Large intestine (tissue), 3 donors: ENCODE measurements around the gene SLC41A3. TPM values are rescaled to one million over a fixed set of nuclear protein-coding genes. Genes with fewer than 3 reads are reported as not detected.
"Not testable (repeated sequence)": the region's sequence is repeated elsewhere in the genome, so short reads cannot be mapped to it uniquely, and the experiment has no call there.

ENCODE experiments used
- DNase-seq, 2 donors: peaks; one replicate each; pipeline versions ENCODE4 v3.0.0 to v3.0.0-alpha.2; 2013
- H3K27ac ChIP-seq: one replicate; pipeline ENCODE4 v1.5.1; 2013; ENCODE audit warnings: low read length
- H3K27me3 ChIP-seq: 2 replicates; pipeline ENCODE4 v1.6.1; 2013; ENCODE audit warnings: low read length; ENCODE audit not compliant: control insufficient read depth, insufficient read depth
- H3K36me3 ChIP-seq: 2 replicates; pipeline ENCODE4 v1.6.1; 2013; ENCODE audit warnings: low read length; ENCODE audit not compliant: control insufficient read depth, insufficient read depth
- H3K4me1 ChIP-seq: one replicate; pipeline ENCODE4 v1.6.1; 2013; ENCODE audit warnings: low read length; ENCODE audit not compliant: control insufficient read depth, insufficient read depth
- H3K4me3 ChIP-seq: one replicate; pipeline ENCODE4 v1.5.1; 2013; ENCODE audit warnings: low read length
- H3K9me3 ChIP-seq: one replicate; pipeline ENCODE4 v1.6.1; 2013; ENCODE audit warnings: mild to moderate bottlenecking, low read depth, low read length, moderate library complexity; ENCODE audit not compliant: control insufficient read depth
- WGBS: methylation state at CpG from one replicate; pipeline ENCODE4 v1.1.5; 2013; ENCODE audit warnings: low lambda C conversion rate; ENCODE audit not compliant: insufficient coverage; 5-methylcytosine and 5-hydroxymethylcytosine counted together
- polyA plus RNA-seq: library from polyadenylated mRNA; unstranded; fragments of 120-200 nt; gene quantifications from one replicate; pipeline ENCODE4 v1.2.1, GENCODE V29; 2013

SLC41A3 gene
- polyA plus RNA-seq, 1 donor: 32.8 TPM

GRCh38 chr3:125971997-125972944 is 111.7 kb downstream of the SLC41A3 start:
- no CpG with 5 or more reads among the region's 31 CpGs for WGBS
- Histone ChIP-seq H3K27me3 (peaks cover 31% of the 10 kb centered on the region), H3K4me3 (peak overlapping the region; percentile 26)
- H3K4me1 ChIP-seq, H3K9me3 ChIP-seq, H3K27ac ChIP-seq, H3K36me3 ChIP-seq: not testable (repeated sequence)
- DNase-seq: peak in 1 of 2 donors; percentile 19

DNA sequence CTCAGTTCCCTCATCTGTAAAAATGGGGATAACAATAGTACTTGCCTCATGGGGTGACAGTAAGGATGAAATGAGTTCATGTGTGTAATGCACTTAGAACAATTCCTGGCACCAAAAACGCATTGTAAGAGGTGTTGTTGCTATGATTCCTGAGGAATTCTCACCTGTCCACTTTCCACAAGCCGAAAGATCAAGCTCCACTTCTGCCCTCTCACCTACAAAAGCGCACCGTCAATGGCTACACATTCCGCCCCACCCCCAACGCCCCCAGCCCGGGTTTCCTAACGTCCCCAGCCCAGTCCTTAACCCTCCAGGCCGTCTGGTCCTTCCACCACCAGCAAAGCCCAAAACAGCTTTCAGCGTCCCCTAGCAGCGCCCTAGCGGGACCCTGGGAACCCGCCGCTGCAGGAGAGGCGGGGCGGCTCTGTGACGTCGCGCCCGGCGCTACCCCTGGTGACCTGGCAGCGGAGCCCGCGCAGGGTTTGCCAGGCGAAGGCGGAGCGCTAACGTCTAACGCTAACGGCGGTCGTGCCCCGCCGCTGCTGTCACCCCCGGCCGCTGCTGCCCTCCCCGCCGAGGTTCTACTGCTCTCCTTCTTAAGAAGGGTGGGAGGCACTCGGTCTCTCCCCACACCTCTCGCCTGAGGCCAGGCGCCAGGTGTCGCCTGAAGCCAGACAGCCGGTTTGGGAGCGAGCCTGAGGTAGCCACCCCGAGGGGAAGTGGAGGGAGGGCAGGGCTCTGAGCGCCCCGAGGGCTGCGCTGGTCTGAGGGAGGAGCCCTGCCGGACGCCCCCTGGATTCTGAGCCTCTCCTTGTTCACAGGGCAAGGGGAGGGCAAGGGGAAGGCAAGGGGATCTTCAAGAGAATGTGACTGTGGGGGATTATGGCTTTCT is 115.0 kb downstream of the SLC41A3 start, which contains the start of gene ROPN1B:
Gene ROPN1B, plus strand, starts transcription at position 478 of the 892 bp plus-strand sequence. CDS start 2,877 bp downstream, outside the sequence.
- not testable (repeated sequence) for H3K27ac ChIP-seq, H3K9me3 ChIP-seq, DNase-seq, H3K4me1 ChIP-seq, H3K36me3 ChIP-seq, H3K4me3 ChIP-seq
- peaks cover 42% of the 10 kb centered on the region for H3K27me3 ChIP-seq
- WGBS: no CpG with 5 or more reads among the region's 50 CpGs

DNA sequence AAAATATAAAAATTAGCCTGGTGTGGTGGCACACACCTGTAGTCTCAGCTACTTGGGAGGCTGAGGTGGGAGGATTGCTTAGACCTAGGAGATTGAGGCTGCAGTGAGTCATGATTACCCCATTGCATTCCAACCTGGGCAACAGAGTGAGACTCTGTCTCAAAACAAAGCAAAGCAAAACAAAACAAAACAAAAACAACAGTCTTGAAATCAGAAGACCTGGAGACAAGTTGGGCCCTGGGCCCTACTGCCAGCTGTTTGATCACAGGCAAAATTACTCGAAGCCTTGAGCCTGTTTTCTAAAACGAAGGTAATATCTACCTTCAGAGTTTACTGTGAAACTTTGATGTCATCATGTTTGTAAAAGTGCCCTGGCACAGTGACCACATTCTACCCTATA is 115.8 kb downstream of the SLC41A3 start:
- H3K36me3 ChIP-seq, H3K4me3 ChIP-seq, H3K4me1 ChIP-seq, DNase-seq, H3K9me3 ChIP-seq, H3K27ac ChIP-seq: not testable (repeated sequence)
- H3K27me3 ChIP-seq: peaks cover 42% of the 10 kb centered on the region
- no CpG with 5 or more reads among the region's 2 CpGs for WGBS

DNA sequence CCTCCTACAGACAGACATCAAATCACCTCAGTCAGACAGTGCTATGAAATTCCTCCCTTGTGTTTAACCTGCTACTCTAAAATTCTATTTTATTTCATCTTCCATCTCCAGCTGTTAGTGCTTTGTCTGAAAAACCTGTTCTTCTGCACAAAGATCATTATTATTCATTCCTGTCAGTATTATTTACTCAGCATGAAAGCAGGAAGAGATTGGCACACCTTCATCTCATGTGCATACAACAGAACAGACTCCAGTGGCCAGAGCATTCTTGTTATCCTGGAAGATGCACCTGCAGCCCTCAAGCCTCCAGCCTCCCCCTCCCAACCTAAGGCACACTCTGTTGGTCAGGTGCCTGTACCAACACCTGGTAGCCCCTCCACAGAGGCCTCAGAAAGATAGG is 116.8 kb downstream of the SLC41A3 start:
- H3K4me3 ChIP-seq: no peak overlapping the region
- no peaks in the 10 kb centered on the region for H3K36me3 ChIP-seq
- H3K27ac ChIP-seq: no peak overlapping the region
- H3K27me3 ChIP-seq: peaks cover 43% of the 10 kb centered on the region
- H3K9me3 ChIP-seq: no peaks in the 10 kb centered on the region
- H3K4me1 ChIP-seq: peaks cover 3% of the 10 kb centered on the region
- DNase-seq: peak in 1 of 2 donors; percentile 13

DNA sequence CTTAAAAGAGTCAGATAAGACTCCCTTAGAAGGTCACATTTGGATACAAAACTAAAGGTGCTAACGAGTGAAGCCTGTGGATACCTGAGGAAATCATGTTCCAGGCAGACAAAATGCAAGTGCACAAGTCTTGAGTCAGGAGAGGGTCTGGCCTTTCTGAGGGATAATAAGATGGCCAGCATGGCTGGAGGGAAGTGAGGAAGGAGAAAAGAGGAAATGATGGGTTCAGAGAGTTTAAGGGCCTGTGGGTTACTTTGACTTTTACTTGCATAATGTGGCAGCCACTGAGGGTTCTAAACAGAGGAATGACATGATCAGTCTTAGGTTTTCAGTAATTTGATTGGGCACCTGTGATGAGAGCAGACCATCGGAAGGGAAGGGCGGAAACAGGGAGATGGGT is 118.4 kb downstream of the SLC41A3 start:
- no peak overlapping the region for H3K4me3 ChIP-seq
- H3K4me1 ChIP-seq: no peaks in the 10 kb centered on the region
- H3K27me3 ChIP-seq: peaks cover 28% of the 10 kb centered on the region
- H3K27ac ChIP-seq: no peak overlapping the region
- H3K36me3 ChIP-seq: no peaks in the 10 kb centered on the region
- DNase-seq: no peak
- WGBS: 100% methylated on average over 2 of the region's 3 CpGs
- H3K9me3 ChIP-seq: no peaks in the 10 kb centered on the region

DNA sequence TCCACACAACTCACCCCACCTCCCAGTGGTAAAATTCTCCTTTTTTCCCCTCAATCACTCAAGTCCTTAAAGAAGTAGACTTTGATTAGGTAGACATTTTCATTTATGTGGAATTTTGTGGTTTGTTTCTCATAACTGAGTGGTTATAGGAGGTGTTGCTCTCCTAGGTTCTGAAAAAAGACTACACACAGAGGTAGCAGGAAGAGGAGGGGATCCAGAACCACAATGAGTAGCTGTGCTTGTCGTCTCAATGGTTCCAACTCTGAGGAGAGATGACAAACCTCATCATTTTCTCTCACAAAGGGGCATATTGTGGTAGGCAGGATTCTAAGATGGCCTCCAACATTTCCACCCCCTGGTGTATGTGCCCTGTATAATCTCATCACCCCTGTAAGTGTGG is 120.1 kb downstream of the SLC41A3 start:
- H3K27me3 ChIP-seq: peaks cover 23% of the 10 kb centered on the region
- peaks cover 11% of the 10 kb centered on the region for H3K9me3 ChIP-seq
- H3K27ac ChIP-seq, H3K4me3 ChIP-seq, H3K36me3 ChIP-seq, DNase-seq, H3K4me1 ChIP-seq: not testable (repeated sequence)
- no CpG with 5 or more reads among the region's 1 CpG for WGBS

GRCh38 chr3:125961289-125961589 is 122.7 kb downstream of the SLC41A3 start:
- Histone ChIP-seq H3K4me3 (no peak overlapping the region), H3K36me3 (no peaks in the 10 kb centered on the region), H3K4me1 (no peaks in the 10 kb centered on the region), H3K27ac (no peak overlapping the region), H3K9me3 (peaks cover 16% of the 10 kb centered on the region), H3K27me3 (peaks cover 13% of the 10 kb centered on the region)
- no peak for DNase-seq
- WGBS: no CpG with 5 or more reads among the region's 6 CpGs

- no peak for DNase-seq
- Histone ChIP-seq H3K27me3 (peaks cover 10% of the 10 kb centered on the region), H3K36me3 (no peaks in the 10 kb centered on the region), H3K4me3 (no peak overlapping the region), H3K27ac (no peak overlapping the region), H3K4me1 (no peaks in the 10 kb centered on the region), H3K9me3 (peaks cover 16% of the 10 kb centered on the region)
- WGBS: no CpG with 5 or more reads among the region's 11 CpGs
These were observed 123.3 kb downstream of the SLC41A3 start for GRCh38 chr3:125960456-125961288.

GRCh38 chr3:125960066-125960424 is 123.9 kb downstream of the SLC41A3 start:
- Histone ChIP-seq H3K36me3 (no peaks in the 10 kb centered on the region), H3K27ac (no peak overlapping the region), H3K9me3 (peaks cover 16% of the 10 kb centered on the region), H3K4me3 (no peak overlapping the region), H3K4me1 (no peaks in the 10 kb centered on the region), H3K27me3 (peaks cover 10% of the 10 kb centered on the region)
- no CpG with 5 or more reads among the region's 14 CpGs for WGBS
- no peak for DNase-seq
